Peyer's patch (tissue), 4 donors: ENCODE measurements around the gene NDC1.
"Not testable (repeated sequence)": the region's sequence is repeated elsewhere in the genome, so short reads cannot be mapped to it uniquely, and the experiment has no call there.

Source experiments
- POLR2A ChIP-seq, 2 donors: fragments of 450-650 bp; IDR thresholded peaks; one replicate each; pipeline ENCODE4 v1.5.1; 2017; ENCODE audit warnings: antibody characterized with exemption in 2 of 2, mild to moderate bottlenecking in 2 of 2, moderate library complexity in 2 of 2
- TF ChIP-seq, protein P1 (sequence below), 6 experiments: fragments of 450-650 bp in 4 of 6; fragments of 200-600 bp in 2 of 6; sonication (generic) in 1 of 6; IDR thresholded peaks; one replicate each; pipeline ENCODE4 v1.5.1; 2017 to 2019; ENCODE audit warnings: antibody characterized with exemption in 6 of 6, mild to moderate bottlenecking in 3 of 6, moderate library complexity in 1 of 6

DNA sequence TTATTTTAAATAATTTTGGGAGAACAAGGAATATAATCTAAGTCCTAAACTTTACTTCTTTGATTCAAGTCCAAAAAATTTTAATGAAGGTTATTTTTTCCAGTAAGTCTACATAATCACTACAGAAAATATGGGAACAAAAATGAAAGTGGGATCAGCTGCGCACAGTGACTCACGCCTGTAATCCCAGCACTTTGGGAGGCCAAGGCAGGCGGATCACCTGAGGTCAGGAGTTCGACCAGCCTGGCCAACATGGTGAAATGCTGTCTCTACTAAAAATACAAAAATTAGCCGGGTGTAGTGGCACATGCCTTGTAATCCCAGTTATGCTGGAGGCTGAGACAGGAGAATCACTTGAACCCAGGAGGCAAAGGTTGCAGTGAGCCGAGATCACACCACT is 45.5 kb upstream of the NDC1 start:
- TF ChIP-seq, protein P1, sequence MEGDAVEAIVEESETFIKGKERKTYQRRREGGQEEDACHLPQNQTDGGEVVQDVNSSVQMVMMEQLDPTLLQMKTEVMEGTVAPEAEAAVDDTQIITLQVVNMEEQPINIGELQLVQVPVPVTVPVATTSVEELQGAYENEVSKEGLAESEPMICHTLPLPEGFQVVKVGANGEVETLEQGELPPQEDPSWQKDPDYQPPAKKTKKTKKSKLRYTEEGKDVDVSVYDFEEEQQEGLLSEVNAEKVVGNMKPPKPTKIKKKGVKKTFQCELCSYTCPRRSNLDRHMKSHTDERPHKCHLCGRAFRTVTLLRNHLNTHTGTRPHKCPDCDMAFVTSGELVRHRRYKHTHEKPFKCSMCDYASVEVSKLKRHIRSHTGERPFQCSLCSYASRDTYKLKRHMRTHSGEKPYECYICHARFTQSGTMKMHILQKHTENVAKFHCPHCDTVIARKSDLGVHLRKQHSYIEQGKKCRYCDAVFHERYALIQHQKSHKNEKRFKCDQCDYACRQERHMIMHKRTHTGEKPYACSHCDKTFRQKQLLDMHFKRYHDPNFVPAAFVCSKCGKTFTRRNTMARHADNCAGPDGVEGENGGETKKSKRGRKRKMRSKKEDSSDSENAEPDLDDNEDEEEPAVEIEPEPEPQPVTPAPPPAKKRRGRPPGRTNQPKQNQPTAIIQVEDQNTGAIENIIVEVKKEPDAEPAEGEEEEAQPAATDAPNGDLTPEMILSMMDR (IDR thresholded peaks at IDR 0.05) = not testable (repeated sequence)
- not testable (repeated sequence) for TF ChIP-seq POLR2A (IDR thresholded peaks at IDR 0.05)
